GM19438 (cell line): Measurements from ENCODE around the gene CYTH4.

Experiments used
- ATAC-seq: cut with Tn5 transposase; IDR thresholded peaks from one replicate; pipeline ENCODE4 v1.9.1; 2021; ENCODE audit warnings: low read depth; ENCODE audit not compliant: unreplicated experiment

The CYTH4 gene

DNA sequence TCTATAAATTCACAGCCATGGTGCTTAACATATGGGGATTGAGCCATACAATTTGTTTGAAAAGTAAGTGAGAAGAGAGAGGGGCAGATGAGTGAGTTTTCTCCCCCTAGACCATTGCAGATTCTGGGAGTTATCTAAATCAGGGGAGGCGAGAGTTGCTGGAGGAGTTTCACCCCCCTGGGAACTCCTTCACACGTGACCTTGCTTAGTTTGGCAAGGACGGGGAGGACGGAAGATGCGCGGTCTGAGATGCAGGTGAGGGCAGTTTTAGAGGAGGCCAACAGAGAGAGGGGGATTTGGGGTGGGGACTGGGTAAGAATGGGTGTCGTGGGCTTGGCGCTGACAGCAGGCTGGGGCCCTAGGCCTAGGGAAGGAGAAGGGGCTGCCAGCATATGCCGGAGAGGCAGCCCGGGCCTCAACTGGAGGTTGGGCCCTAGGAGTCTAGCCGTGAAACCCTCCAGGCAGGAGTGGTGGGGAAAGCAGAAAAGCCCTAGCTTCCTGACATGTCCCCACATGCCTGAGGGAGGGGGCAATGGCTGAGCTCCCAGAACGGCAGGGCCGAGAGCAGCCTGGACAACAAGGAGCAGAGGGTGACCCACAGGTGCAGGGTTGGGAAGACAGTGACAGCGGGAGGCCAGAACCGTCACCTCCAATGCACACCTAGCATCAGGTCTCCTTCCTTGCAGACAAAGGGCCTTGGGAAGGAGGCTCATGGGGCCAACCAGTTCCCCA, 81.1 kb downstream of the CYTH4 start:
- no peak for ATAC-seq
